ENCODE measurements around the gene ASPSCR1. TPM values are rescaled to one million over a fixed set of nuclear protein-coding genes. Genes with fewer than 3 reads are reported as not detected.

ASPSCR1 gene
- total RNA-seq = 10 to 100 TPM; 41.4 to 41.9 (median 41.6) TPM

GRCh38 chr17:81977211-81977808 is at the start of gene ASPSCR1:
Gene ASPSCR1, plus strand, starts transcription at chr17:81977629. Its CDS starts 18 bp downstream, at chr17:81977647.
- H3K9me3 Mint-ChIP-seq = no peaks in the 10 kb centered on the region
- H3K4me1 Mint-ChIP-seq (ENCODE audit: low read depth) = peaks cover 37% of the 10 kb centered on the region
- H3K27me3 Mint-ChIP-seq (ENCODE audit: low read depth) = no peaks in the 10 kb centered on the region
- peaks cover 7% of the 10 kb centered on the region for H3K36me3 Mint-ChIP-seq (ENCODE audit: insufficient read depth)
- peak; percentile 92 to 93 for ATAC-seq
- peak; percentile 91 for DNase-seq
- peak within 1 kb of the TSS; percentile 92 for H3K4me3 Mint-ChIP-seq

DNA sequence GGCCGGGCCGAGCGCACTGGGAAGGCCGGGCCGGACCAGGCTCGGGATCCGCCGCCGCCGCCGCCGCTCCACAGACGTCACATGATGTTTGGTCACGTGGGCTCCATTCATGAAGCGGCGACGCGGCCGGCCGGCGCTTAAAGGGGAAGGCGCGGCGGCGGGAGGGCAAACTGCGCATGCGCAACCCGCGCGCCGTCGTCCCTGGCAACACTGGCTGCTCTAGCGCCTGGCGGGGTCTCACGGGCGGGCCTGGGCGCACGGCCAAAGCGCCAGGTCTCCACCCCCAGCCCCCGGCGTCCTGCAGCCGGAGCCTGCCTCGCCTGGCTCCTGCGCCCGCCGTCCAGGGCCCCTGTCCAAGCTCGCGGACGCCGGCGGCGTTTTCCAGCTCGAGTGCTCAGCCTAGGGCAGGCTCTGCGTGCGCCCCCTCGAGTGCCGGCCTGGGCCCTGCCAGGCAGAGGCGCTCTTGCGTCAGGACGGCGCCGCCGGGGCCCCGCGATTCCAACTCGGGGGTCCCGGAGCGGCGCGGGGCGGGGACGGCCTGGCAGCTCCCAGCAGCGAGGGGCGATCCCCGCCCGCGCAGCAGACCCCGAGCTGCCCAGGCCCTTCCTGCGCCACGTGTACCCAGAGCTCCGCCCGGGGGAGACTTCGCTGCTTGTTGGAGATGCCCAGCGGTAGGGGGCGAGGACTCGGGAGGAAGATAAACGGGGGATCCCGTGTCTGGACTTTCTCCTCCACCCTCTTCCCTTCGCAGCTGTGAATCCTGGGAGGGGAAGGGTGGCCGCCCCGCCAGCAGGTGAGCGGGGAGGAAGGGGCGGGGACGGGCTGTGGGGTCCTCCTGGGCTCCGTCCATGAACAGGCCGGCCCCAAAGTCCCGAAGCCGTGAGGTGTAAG is 49.5 kb upstream of the ASPSCR1 start, which contains the start of gene MAFG:
Gene MAFG, minus strand, starts transcription at position 83 of the 891 bp plus-strand sequence. CDS start 4,550 bp downstream, outside the sequence.
- peaks cover 19% of the 10 kb centered on the region for H3K27me3 Mint-ChIP-seq (ENCODE audit: low read depth)
- DNase-seq = peak; percentile 85
- no peaks in the 10 kb centered on the region for H3K36me3 Mint-ChIP-seq (ENCODE audit: insufficient read depth)
- peak; percentile 71 to 73 for ATAC-seq
- H3K9me3 Mint-ChIP-seq = no peaks in the 10 kb centered on the region
- peaks cover 16% of the 10 kb centered on the region for H3K4me1 Mint-ChIP-seq (ENCODE audit: low read depth)
- peak within 1 kb of the TSS; percentile 89 for H3K4me3 Mint-ChIP-seq

DNA sequence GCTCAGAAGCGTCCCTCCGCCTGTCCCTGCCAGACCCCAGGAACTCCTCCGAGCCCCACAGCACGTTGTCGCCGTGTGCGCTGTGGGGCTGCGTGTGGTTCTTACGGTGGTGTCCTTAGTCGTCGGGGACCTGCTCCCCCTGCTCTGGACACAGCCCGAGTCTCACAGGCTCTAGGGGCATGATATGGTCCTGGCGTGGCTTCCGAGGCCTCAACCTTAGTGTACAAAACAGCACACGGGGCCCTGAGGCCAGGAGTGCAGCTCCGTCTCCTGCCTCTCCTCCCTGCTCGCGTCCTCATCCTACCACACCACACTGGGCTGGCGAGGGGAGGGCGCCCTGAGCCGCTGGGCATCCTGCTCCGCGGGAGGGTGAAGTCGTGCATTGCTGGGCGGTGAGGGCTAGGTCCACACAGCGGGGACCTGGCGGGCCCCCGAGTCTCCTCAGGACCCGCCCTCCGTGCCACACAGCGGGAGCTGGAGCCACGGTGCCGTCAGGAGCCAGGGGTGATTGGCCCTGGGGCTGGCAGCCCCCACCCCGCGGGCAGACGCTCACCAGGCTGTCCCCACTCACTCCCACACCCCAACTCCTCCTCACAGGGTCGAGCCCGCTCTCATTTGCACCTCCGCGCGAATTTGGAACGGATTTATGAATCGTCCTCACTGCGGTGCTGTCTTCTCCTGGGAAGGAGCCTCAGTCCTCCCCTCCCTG is 48.7 kb upstream of the ASPSCR1 start:
- peaks cover 19% of the 10 kb centered on the region for H3K27me3 Mint-ChIP-seq (ENCODE audit: low read depth)
- H3K9me3 Mint-ChIP-seq = no peaks in the 10 kb centered on the region
- peaks cover under 1% of the 10 kb centered on the region for H3K36me3 Mint-ChIP-seq (ENCODE audit: insufficient read depth)
- DNase-seq (no peak), ATAC-seq (no peak)
- peak overlapping the region; percentile 66 for H3K4me3 Mint-ChIP-seq
- peaks cover 16% of the 10 kb centered on the region for H3K4me1 Mint-ChIP-seq (ENCODE audit: low read depth)

DNA sequence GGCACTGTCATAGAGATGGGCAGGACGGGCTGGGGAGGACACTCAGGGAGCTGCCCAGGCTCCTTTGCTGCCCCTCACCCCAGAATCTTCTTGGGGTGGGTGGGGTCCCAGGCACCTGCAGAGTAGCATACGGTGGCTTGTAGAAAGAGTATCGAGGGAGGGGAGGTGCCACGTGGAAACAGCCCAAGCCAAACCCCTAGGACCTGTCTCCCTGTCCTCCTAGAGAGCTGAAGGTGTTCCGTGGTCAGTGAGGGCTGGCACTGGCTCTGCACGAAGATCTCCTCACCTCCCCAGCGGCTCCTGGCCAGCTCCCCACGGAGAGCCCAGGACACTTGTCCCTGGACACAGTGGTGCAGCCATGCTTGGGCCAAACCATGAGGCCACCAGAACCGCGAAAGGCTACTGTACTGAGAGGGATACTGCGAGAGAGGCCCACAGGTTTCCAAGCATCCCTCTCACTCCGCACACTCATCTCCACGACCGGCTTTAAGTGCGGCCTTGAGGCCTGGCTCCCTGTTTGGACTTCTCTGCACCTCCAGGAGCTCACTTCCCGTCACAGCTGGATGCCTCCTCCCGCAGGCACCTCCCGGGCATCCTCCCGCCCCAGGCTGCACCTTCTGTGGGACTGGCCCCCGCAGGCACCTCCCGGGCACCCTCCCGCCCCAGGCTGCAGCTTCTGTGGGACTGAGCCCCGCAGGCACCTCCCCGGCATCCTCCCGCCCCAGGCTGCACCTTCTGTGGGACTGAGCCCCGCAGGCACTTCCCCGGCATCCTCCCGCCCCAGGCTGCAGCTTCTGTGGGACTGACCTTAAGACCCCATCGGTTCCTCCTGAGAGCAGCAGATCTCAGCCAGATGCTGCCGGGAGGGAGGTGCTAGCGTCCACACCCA is 47.9 kb upstream of the ASPSCR1 start:
- Mint-ChIP-seq H3K4me1 (ENCODE audit: low read depth) (peaks cover 12% of the 10 kb centered on the region), H3K9me3 (no peaks in the 10 kb centered on the region), H3K36me3 (ENCODE audit: insufficient read depth) (peaks cover 5% of the 10 kb centered on the region), H3K4me3 (peak overlapping the region; percentile 66), H3K27me3 (ENCODE audit: low read depth) (peaks cover 19% of the 10 kb centered on the region)
- DNase-seq (no peak), ATAC-seq (no peak)

GRCh38 chr17:81930142-81931125 is 47.0 kb upstream of the ASPSCR1 start:
- Mint-ChIP-seq H3K4me3 (no peak overlapping the region), H3K27me3 (ENCODE audit: low read depth) (peaks cover 19% of the 10 kb centered on the region), H3K9me3 (no peaks in the 10 kb centered on the region), H3K36me3 (ENCODE audit: insufficient read depth) (peaks cover 9% of the 10 kb centered on the region), H3K4me1 (ENCODE audit: low read depth) (peaks cover 9% of the 10 kb centered on the region)
- no peak for ATAC-seq
- DNase-seq = no peak

- Mint-ChIP-seq H3K4me3 (no peak overlapping the region), H3K4me1 (ENCODE audit: low read depth) (peaks cover 5% of the 10 kb centered on the region), H3K27me3 (ENCODE audit: low read depth) (peaks cover 19% of the 10 kb centered on the region), H3K9me3 (no peaks in the 10 kb centered on the region), H3K36me3 (ENCODE audit: insufficient read depth) (peaks cover 14% of the 10 kb centered on the region)
- DNase-seq (no peak), ATAC-seq (no peak)
Observed at GRCh38 chr17:81931189-81931556, 46.3 kb upstream of the ASPSCR1 start.

- H3K9me3 Mint-ChIP-seq = no peaks in the 10 kb centered on the region
- ATAC-seq (no peak), DNase-seq (no peak)
- no peak overlapping the region for H3K4me3 Mint-ChIP-seq
- H3K4me1 Mint-ChIP-seq (ENCODE audit: low read depth) = peaks cover 5% of the 10 kb centered on the region
- peaks cover 14% of the 10 kb centered on the region for H3K36me3 Mint-ChIP-seq (ENCODE audit: insufficient read depth)
- peaks cover 19% of the 10 kb centered on the region for H3K27me3 Mint-ChIP-seq (ENCODE audit: low read depth)
Observed at GRCh38 chr17:81931557-81932332, 45.7 kb upstream of the ASPSCR1 start.

GRCh38 chr17:81932333-81932983 is 45.0 kb upstream of the ASPSCR1 start:
- H3K36me3 Mint-ChIP-seq (ENCODE audit: insufficient read depth) = peaks cover 14% of the 10 kb centered on the region
- H3K27me3 Mint-ChIP-seq (ENCODE audit: low read depth) = peaks cover 19% of the 10 kb centered on the region
- H3K4me3 Mint-ChIP-seq = no peak overlapping the region
- no peak for ATAC-seq
- H3K9me3 Mint-ChIP-seq = no peaks in the 10 kb centered on the region
- peaks cover 5% of the 10 kb centered on the region for H3K4me1 Mint-ChIP-seq (ENCODE audit: low read depth)
- no peak for DNase-seq

GRCh38 chr17:81933178-81933699 is 44.2 kb upstream of the ASPSCR1 start:
- Mint-ChIP-seq H3K27me3 (ENCODE audit: low read depth) (peaks cover 19% of the 10 kb centered on the region), H3K4me3 (no peak overlapping the region), H3K9me3 (no peaks in the 10 kb centered on the region), H3K4me1 (ENCODE audit: low read depth) (peaks cover 10% of the 10 kb centered on the region), H3K36me3 (ENCODE audit: insufficient read depth) (peaks cover 14% of the 10 kb centered on the region)
- DNase-seq (no peak), ATAC-seq (no peak)

GRCh38 chr17:81934098-81934757 is 43.2 kb upstream of the ASPSCR1 start:
- DNase-seq (no peak), ATAC-seq (no peak)
- Mint-ChIP-seq H3K27me3 (ENCODE audit: low read depth) (peaks cover 15% of the 10 kb centered on the region), H3K9me3 (no peaks in the 10 kb centered on the region), H3K4me3 (no peak overlapping the region), H3K4me1 (ENCODE audit: low read depth) (peaks cover 10% of the 10 kb centered on the region), H3K36me3 (ENCODE audit: insufficient read depth) (peaks cover 14% of the 10 kb centered on the region)

Data from activated T-cell treated with anti-CD3 and anti-CD28 coated beads, Interleukin-2, amount 50 U/mL, for 4 hours (primary cell).